Keratinocyte (primary cell): ENCODE measurements around the gene CDH1.

Experiments used
- CTCF ChIP-seq, 3 experiments: IDR thresholded peaks in 1 of 3; conservative IDR thresholded peaks in 1 of 3; optimal IDR thresholded peaks in 1 of 3; 2 replicates in 2 of 3; 3 replicates in 1 of 3; pipeline versions ENCODE3 to v1.5.1; 2011; ENCODE audit warnings: low read length in 3 of 3, mild to moderate bottlenecking in 3 of 3, moderate library complexity in 2 of 3, control low read depth in 1 of 3, inconsistent platforms in 1 of 3; ENCODE audit not compliant: insufficient read depth in 2 of 3; ENCODE audit errors: extremely low read depth in 1 of 3
- EZH2 ChIP-seq: IDR thresholded peaks from one replicate; pipeline ENCODE4 v1.6.1; 2012; ENCODE audit warnings: inconsistent platforms, mild to moderate bottlenecking, low read length, moderate library complexity

- no peak for TF ChIP-seq CTCF (optimal IDR thresholded peaks at IDR 0.05 in 1 of 3, IDR thresholded peaks at IDR 0.05 in 1 of 3, conservative IDR thresholded peaks at IDR 0.05 in 1 of 3; ENCODE audit: extremely low read depth in 1 of 3, insufficient read depth in 2 of 3, low read length in 3 of 3)
- TF ChIP-seq EZH2: no peak
These were observed 35.8 kb downstream of the CDH1 start for GRCh38 chr16:68772871-68773270.
